ENCODE results near the gene RBMS3. TPM values are rescaled to one million over a fixed set of nuclear protein-coding genes. Genes with fewer than 3 reads are reported as not detected.

The RBMS3 gene
- total and polyA plus RNA-seq, 4 donors: 4.8 to 117 (median 29.4) TPM

DNA sequence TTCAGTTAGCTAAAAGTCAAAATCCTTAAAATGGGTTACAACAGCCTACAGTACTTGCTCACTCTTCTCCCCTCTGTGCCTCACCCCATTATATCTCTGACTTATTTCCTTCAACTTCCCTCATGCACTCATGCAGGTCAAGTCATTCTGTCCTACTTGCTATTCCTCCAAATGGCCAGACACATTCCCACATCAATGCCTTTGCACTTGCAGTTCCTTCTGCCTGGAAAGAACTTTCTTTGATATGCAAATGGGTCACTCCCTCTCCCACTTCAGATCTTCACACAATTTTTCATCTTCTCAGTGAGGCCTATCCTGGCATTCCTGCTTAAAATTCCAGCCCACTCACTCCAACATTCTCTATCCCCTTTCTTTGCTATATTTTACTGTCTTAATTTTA lies 778.4 kb downstream of the RBMS3 start:
- Histone ChIP-seq H3K4me1 (ENCODE audit: control insufficient read depth in 5 of 5, insufficient read depth in 5 of 5, low read length in 5 of 5) (no peaks in the 10 kb centered on the region), H3K9me3 (ENCODE audit: control insufficient read depth in 4 of 4, insufficient read depth in 3 of 4, low read length in 3 of 4) (no peaks in the 10 kb centered on the region), H3K27me3 (ENCODE audit: control insufficient read depth in 3 of 3, insufficient read depth in 3 of 3, low read length in 2 of 3) (no peaks in the 10 kb centered on the region), H3K36me3 (ENCODE audit: control insufficient read depth in 4 of 4, insufficient read depth in 4 of 4, low read length in 4 of 4) (no peaks in the 10 kb centered on the region), H3K27ac (ENCODE audit: low read depth in 1 of 2, low read length in 1 of 2) (no peak overlapping the region), H3K4me3 (no peak overlapping the region), H3K9ac (ENCODE audit: insufficient read depth in 1 of 2, low read length in 2 of 2) (no peak overlapping the region)
- ATAC-seq (ENCODE audit: insufficient read depth, low FRiP score) (no peak), DNase-seq (no peak)
- TF ChIP-seq, protein P1, sequence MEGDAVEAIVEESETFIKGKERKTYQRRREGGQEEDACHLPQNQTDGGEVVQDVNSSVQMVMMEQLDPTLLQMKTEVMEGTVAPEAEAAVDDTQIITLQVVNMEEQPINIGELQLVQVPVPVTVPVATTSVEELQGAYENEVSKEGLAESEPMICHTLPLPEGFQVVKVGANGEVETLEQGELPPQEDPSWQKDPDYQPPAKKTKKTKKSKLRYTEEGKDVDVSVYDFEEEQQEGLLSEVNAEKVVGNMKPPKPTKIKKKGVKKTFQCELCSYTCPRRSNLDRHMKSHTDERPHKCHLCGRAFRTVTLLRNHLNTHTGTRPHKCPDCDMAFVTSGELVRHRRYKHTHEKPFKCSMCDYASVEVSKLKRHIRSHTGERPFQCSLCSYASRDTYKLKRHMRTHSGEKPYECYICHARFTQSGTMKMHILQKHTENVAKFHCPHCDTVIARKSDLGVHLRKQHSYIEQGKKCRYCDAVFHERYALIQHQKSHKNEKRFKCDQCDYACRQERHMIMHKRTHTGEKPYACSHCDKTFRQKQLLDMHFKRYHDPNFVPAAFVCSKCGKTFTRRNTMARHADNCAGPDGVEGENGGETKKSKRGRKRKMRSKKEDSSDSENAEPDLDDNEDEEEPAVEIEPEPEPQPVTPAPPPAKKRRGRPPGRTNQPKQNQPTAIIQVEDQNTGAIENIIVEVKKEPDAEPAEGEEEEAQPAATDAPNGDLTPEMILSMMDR (IDR thresholded peaks at IDR 0.05; ENCODE audit: control extremely low read depth, extremely low read depth): no peak

Small RNA genes lying within 50 kb of the gene (small RNA-seq; reads per million reads assigned to genes)
- not detected for gene MTND4LP9 (ENCODE audit: low replicate concordance)

Data from lung (tissue), 13 donors.